HepG2 (cell line): ENCODE measurements around the gene CMTM8. TPM values are rescaled to one million over a fixed set of nuclear protein-coding genes. Genes with fewer than 3 reads are reported as not detected.

Source experiments
- CEBPG ChIP-seq: IDR thresholded peaks from 2 replicates; pipeline ENCODE4 v1.6.1; 2016
- FOXA1 ChIP-seq, 2 experiments: fragments of 450-650 bp in 1 of 2; sonication (generic) in 1 of 2; formaldehyde crosslinking in 1 of 2; IDR thresholded peaks; 2 replicates each; pipeline versions ENCODE4 v1.4.0 to v1.6.1; 2016 to 2020; ENCODE audit warnings: missing genetic modification reagents in 1 of 2
- FOXJ3 ChIP-seq: sonication (generic); formaldehyde crosslinking; IDR thresholded peaks from 2 replicates; pipeline ENCODE4 v1.4.0; 2020; ENCODE audit warnings: missing genetic modification reagents, mild to moderate bottlenecking, borderline replicate concordance
- HOXA5 ChIP-seq: sonication (generic); formaldehyde crosslinking; IDR thresholded peaks from 2 replicates; pipeline ENCODE4 v1.4.0; 2020; ENCODE audit warnings: missing genetic modification reagents
- JUN ChIP-seq: sonication (generic); formaldehyde crosslinking; IDR thresholded peaks from 2 replicates; pipeline ENCODE4 v1.4.0; 2020; ENCODE audit warnings: mild to moderate bottlenecking, missing genetic modification reagents
- JUNB ChIP-seq: sonication (generic); formaldehyde crosslinking; IDR thresholded peaks from 2 replicates; pipeline ENCODE4 v1.8.0; 2022; ENCODE audit warnings: missing genetic modification reagents, mild to moderate bottlenecking, borderline replicate concordance
- KDM2A ChIP-seq: sonication (generic); formaldehyde crosslinking; IDR thresholded peaks from 2 replicates; pipeline ENCODE4 v1.4.0; 2020; ENCODE audit warnings: low read depth, missing genetic modification reagents, borderline replicate concordance
- LCORL ChIP-seq, 2 experiments: fragments of 450-650 bp in 1 of 2; sonication (generic) in 1 of 2; formaldehyde crosslinking in 1 of 2; IDR thresholded peaks; 2 replicates each; pipeline versions ENCODE4 v1.5.0 to v1.6.1; 2017 to 2020; ENCODE audit warnings: antibody characterized with exemption in 1 of 2, missing genetic modification reagents in 1 of 2
- MAFK ChIP-seq, 2 experiments: IDR thresholded peaks in 1 of 2; conservative IDR thresholded peaks in 1 of 2; 2 replicates each; pipeline ENCODE4 v1.6.1; 2011; ENCODE audit warnings: improper control_type of control experiment in 2 of 2, low read length in 2 of 2
- MBD4 ChIP-seq: IDR thresholded peaks from 2 replicates; pipeline ENCODE4 v1.6.1; 2012; ENCODE audit warnings: low read length, inconsistent platforms, borderline replicate concordance
- NKX3-1 ChIP-seq: sonication (generic); formaldehyde crosslinking; IDR thresholded peaks from 2 replicates; pipeline ENCODE4 v1.5.0; 2020; ENCODE audit warnings: missing genetic modification reagents
- POLR2AphosphoS5 ChIP-seq: IDR thresholded peaks from 2 replicates; pipeline ENCODE4 v1.6.1; 2012; ENCODE audit warnings: low read depth, low read length
- SALL1 ChIP-seq: sonication (generic); formaldehyde crosslinking; IDR thresholded peaks from 2 replicates; pipeline ENCODE4 v1.8.0; 2022; ENCODE audit warnings: mild to moderate bottlenecking, missing genetic modification reagents
- U2AF2 ChIP-seq: fragments of 200-400 bp; formaldehyde crosslinking; IDR thresholded peaks from 2 replicates; pipeline ENCODE4 v1.6.1; 2017; ENCODE audit warnings: low read depth, mild to moderate bottlenecking, low read length
- YEATS4 ChIP-seq: sonication (generic); formaldehyde crosslinking; IDR thresholded peaks from 2 replicates; pipeline ENCODE4 v1.4.0; 2020; ENCODE audit warnings: missing genetic modification reagents, borderline replicate concordance
- ZNF331 ChIP-seq: sonication (generic); formaldehyde crosslinking; IDR thresholded peaks from 2 replicates; pipeline ENCODE4 v1.4.0; 2020; ENCODE audit warnings: missing genetic modification reagents
- ZNF33A ChIP-seq: sonication (generic); formaldehyde crosslinking; IDR thresholded peaks from 2 replicates; pipeline ENCODE4 v1.5.1; 2020; ENCODE audit warnings: missing genetic modification reagents, mild to moderate bottlenecking, moderate library complexity, borderline replicate concordance
- ZNF605 ChIP-seq: sonication (generic); formaldehyde crosslinking; IDR thresholded peaks from 2 replicates; pipeline ENCODE4 v1.8.0; 2022; ENCODE audit warnings: mild to moderate bottlenecking, missing genetic modification reagents
- ZNF615 ChIP-seq: sonication (generic); formaldehyde crosslinking; IDR thresholded peaks from 2 replicates; pipeline ENCODE4 v1.5.0; 2020; ENCODE audit warnings: mild to moderate bottlenecking, missing genetic modification reagents, borderline replicate concordance
- ZNF891 ChIP-seq: sonication (generic); formaldehyde crosslinking; IDR thresholded peaks from 2 replicates; pipeline ENCODE4 v1.5.0; 2020; ENCODE audit warnings: mild to moderate bottlenecking, missing genetic modification reagents
- polyA plus RNA-seq, 8 experiments: library from polyadenylated mRNA; depleted of rRNA in 3 of 8; stranded (reverse) in 7 of 8; unstranded in 1 of 8; fragments of >200 nt; fragmentation: Illumina TruSeq in 4 of 8; extraction: Trizol in 4 of 8; gene quantifications; 2 replicates each; pipeline versions ENCODE4 v1.2.1 to v1.2.3, GENCODE V29; 2011 to 2016; ENCODE audit warnings: low read depth in 4 of 8, missing spikeins in 1 of 8, mixed read lengths in 1 of 8; ENCODE audit not compliant: insufficient read depth in 1 of 8
- total RNA-seq, 5 experiments: library from RNA; depleted of rRNA; stranded (reverse); fragments of >200 nt; fragmentation: Illumina TruSeq; extraction: Trizol; gene quantifications; 2 replicates each; pipeline ENCODE4 v1.2.3, GENCODE V29; 2016; ENCODE audit warnings: low read depth in 1 of 5
- TF ChIP-seq, protein P1 (sequence below): conservative IDR thresholded peaks from 2 replicates; pipeline ENCODE4 v1.6.1; 2018; ENCODE audit warnings: missing genetic modification reagents
- TF ChIP-seq, protein P2 (sequence below): sonication (generic); formaldehyde crosslinking; IDR thresholded peaks from 2 replicates; pipeline ENCODE4 v1.9.0; 2022; ENCODE audit warnings: missing genetic modification reagents, mild to moderate bottlenecking, borderline replicate concordance
- TF ChIP-seq, protein P3 (sequence below): sonication (generic); formaldehyde crosslinking; IDR thresholded peaks from 2 replicates; pipeline ENCODE4 v1.5.1; 2020; ENCODE audit warnings: missing genetic modification reagents, mild to moderate bottlenecking, borderline replicate concordance
- TF ChIP-seq, protein P4 (sequence below): sonication (generic); formaldehyde crosslinking; IDR thresholded peaks from 2 replicates; pipeline ENCODE4 v1.5.1; 2020; ENCODE audit warnings: mild to moderate bottlenecking, moderate library complexity, missing genetic modification reagents

CMTM8 gene
- total and polyA plus RNA-seq, 2 of the 13 experiments (the other 11 are each of a cell fraction or from before 2014, with no cell fraction given), result 8.9 to 15.8 TPM

DNA sequence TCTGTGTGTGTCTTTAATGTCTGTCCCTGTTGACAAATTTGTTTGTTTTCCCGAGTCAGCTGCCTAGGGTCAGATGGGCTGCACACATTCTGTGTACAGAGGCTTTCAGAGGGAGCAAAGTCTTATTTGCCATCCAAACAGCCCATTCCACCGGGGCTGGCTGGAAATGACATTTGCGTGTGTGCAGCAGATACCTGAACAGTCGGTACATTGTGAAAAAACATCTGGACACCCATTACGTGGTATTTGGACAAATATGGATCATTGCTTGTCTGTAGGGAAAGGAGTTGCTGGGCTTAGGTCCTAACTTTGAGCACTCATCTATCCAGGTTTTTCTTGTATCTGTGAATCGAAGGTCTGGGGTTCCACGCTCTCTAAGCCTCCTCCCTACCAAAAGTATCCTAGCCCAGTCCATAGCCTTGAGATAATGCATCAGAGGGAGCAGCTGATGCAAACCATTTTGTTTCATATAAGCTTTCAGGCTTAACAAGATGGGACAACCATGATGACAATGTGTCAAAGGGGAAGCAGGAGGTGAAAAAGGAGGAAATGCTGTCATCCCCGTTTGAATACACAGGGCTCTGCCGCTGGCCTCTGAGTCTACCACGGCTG, 22.2 kb upstream of the CMTM8 start (continued):
- TF ChIP-seq MAFK (conservative IDR thresholded peaks at IDR 0.05 in 1 of 2, IDR thresholded peaks at IDR 0.05 in 1 of 2; ENCODE audit: low read length in 2 of 2) (peak; percentile 17 to 38; a peak in 1 of 4 replicates), JUN (peak; percentile 78; the same call in 1 of the 2 replicates), POLR2AphosphoS5 (no peak), HOXA5 (peak; percentile 92), KDM2A (peak; percentile 64; the same call in 1 of the 2 replicates), ZNF891 (no peak), SALL1 (peak; percentile 100), YEATS4 (CRISPR knock-in tag) (peak; percentile 44; the same call in 1 of the 2 replicates), NKX3-1 (CRISPR knock-in tag) (peak; percentile 67; the same call in 1 of the 2 replicates), ZNF33A (peak; percentile 75; the same call in 1 of the 2 replicates), MBD4 (peak; percentile 93), FOXJ3 (CRISPR knock-in tag) (peak; percentile 99), ZNF615 (peak; percentile 89; the same call in 1 of the 2 replicates), JUNB (CRISPR knock-in tag) (peak; percentile 20; the same call in 1 of the 2 replicates), CEBPG (CRISPR knock-in tag) (peak; percentile 74), ZNF331 (CRISPR knock-in tag) (peak; percentile 92), U2AF2 (no peak), LCORL (IDR thresholded peaks at IDR 0.05) (peak; percentile 78; the same call in 1 of the 2 replicates), LCORL (CRISPR knock-in tag; IDR thresholded peaks at IDR 0.05) (peak; percentile 95), FOXA1 (IDR thresholded peaks at IDR 0.05) (peak; percentile 97), FOXA1 (CRISPR knock-in tag; IDR thresholded peaks at IDR 0.05) (peak; percentile 99), ZNF605 (peak; percentile 88)
- TF ChIP-seq, protein P1, sequence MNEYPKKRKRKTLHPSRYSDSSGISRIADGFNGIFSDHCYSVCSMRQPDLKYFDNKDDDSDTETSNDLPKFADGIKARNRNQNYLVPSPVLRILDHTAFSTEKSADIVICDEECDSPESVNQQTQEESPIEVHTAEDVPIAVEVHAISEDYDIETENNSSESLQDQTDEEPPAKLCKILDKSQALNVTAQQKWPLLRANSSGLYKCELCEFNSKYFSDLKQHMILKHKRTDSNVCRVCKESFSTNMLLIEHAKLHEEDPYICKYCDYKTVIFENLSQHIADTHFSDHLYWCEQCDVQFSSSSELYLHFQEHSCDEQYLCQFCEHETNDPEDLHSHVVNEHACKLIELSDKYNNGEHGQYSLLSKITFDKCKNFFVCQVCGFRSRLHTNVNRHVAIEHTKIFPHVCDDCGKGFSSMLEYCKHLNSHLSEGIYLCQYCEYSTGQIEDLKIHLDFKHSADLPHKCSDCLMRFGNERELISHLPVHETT (CRISPR knock-in tag), result peak; percentile 37; the same call in 1 of the 2 replicates
- TF ChIP-seq, protein P2, sequence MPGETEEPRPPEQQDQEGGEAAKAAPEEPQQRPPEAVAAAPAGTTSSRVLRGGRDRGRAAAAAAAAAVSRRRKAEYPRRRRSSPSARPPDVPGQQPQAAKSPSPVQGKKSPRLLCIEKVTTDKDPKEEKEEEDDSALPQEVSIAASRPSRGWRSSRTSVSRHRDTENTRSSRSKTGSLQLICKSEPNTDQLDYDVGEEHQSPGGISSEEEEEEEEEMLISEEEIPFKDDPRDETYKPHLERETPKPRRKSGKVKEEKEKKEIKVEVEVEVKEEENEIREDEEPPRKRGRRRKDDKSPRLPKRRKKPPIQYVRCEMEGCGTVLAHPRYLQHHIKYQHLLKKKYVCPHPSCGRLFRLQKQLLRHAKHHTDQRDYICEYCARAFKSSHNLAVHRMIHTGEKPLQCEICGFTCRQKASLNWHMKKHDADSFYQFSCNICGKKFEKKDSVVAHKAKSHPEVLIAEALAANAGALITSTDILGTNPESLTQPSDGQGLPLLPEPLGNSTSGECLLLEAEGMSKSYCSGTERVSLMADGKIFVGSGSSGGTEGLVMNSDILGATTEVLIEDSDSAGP (CRISPR knock-in tag), result peak; percentile 57; the same call in 1 of the 2 replicates
- TF ChIP-seq, protein P3, sequence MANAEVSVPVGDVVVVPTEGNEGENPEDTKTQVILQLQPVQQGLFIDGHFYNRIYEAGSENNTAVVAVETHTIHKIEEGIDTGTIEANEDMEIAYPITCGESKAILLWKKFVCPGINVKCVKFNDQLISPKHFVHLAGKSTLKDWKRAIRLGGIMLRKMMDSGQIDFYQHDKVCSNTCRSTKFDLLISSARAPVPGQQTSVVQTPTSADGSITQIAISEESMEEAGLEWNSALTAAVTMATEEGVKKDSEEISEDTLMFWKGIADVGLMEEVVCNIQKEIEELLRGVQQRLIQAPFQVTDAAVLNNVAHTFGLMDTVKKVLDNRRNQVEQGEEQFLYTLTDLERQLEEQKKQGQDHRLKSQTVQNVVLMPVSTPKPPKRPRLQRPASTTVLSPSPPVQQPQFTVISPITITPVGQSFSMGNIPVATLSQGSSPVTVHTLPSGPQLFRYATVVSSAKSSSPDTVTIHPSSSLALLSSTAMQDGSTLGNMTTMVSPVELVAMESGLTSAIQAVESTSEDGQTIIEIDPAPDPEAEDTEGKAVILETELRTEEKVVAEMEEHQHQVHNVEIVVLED (CRISPR knock-in tag), result peak; percentile 51; the same call in 1 of the 2 replicates
- TF ChIP-seq, protein P4, sequence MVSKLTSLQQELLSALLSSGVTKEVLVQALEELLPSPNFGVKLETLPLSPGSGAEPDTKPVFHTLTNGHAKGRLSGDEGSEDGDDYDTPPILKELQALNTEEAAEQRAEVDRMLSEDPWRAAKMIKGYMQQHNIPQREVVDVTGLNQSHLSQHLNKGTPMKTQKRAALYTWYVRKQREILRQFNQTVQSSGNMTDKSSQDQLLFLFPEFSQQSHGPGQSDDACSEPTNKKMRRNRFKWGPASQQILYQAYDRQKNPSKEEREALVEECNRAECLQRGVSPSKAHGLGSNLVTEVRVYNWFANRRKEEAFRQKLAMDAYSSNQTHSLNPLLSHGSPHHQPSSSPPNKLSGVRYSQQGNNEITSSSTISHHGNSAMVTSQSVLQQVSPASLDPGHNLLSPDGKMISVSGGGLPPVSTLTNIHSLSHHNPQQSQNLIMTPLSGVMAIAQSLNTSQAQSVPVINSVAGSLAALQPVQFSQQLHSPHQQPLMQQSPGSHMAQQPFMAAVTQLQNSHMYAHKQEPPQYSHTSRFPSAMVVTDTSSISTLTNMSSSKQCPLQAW (CRISPR knock-in tag), result peak; percentile 88
